Measurements from ENCODE around the gene MISP.

MISP gene

GRCh38 chr19:729965-730668 lies 20.8 kb upstream of the MISP start:
- CTCF ChIA-PET, result no interaction called here
- POLR2A ChIA-PET, result no interaction called here
- no peak for TF ChIP-seq SP1 (IDR thresholded peaks at IDR 0.05)
- no peak for TF ChIP-seq L3MBTL2 (conservative IDR thresholded peaks at IDR 0.05)
- no peak for TF ChIP-seq ELF4 (IDR thresholded peaks at IDR 0.05)
- no peak for TF ChIP-seq FOXA1 (IDR thresholded peaks at IDR 0.05)
- no peak for TF ChIP-seq ARNT (IDR thresholded peaks at IDR 0.05)
- TF ChIP-seq LEF1 (IDR thresholded peaks at IDR 0.05; ENCODE audit: borderline replicate concordance), result no peak
- no peak for TF ChIP-seq BHLHE40 (IDR thresholded peaks at IDR 0.05; ENCODE audit: borderline replicate concordance)
- TF ChIP-seq CTBP1 (IDR thresholded peaks at IDR 0.05; ENCODE audit: borderline replicate concordance), result no peak
- TF ChIP-seq FOXK2 (IDR thresholded peaks at IDR 0.05), result no peak
- TF ChIP-seq PKNOX1 (IDR thresholded peaks at IDR 0.05), result no peak
- no peak for TF ChIP-seq NFRKB (IDR thresholded peaks at IDR 0.05)
- no peak for TF ChIP-seq HDGF (IDR thresholded peaks at IDR 0.05; ENCODE audit: borderline replicate concordance)
- TF ChIP-seq FOXM1 (IDR thresholded peaks at IDR 0.05; ENCODE audit: borderline replicate concordance), result no peak
- no peak for TF ChIP-seq TARDBP (IDR thresholded peaks at IDR 0.05)
- no peak for TF ChIP-seq SUZ12 (IDR thresholded peaks at IDR 0.05)
- no peak for TF ChIP-seq ZNF384 (IDR thresholded peaks at IDR 0.05)
- DNase-seq (ENCODE audit: extremely low spot score), result no peak

- TF ChIP-seq ARNT (IDR thresholded peaks at IDR 0.05), result no peak
- no peak for TF ChIP-seq PKNOX1 (IDR thresholded peaks at IDR 0.05)
- TF ChIP-seq SP1 (IDR thresholded peaks at IDR 0.05), result no peak
- no peak for TF ChIP-seq CTBP1 (IDR thresholded peaks at IDR 0.05; ENCODE audit: borderline replicate concordance)
- no peak for TF ChIP-seq FOXK2 (IDR thresholded peaks at IDR 0.05)
- TF ChIP-seq FOXA1 (IDR thresholded peaks at IDR 0.05), result no peak
- TF ChIP-seq ZNF384 (IDR thresholded peaks at IDR 0.05), result no peak
- TF ChIP-seq L3MBTL2 (conservative IDR thresholded peaks at IDR 0.05), result no peak
- TF ChIP-seq HDGF (IDR thresholded peaks at IDR 0.05; ENCODE audit: borderline replicate concordance), result no peak
- TF ChIP-seq LEF1 (IDR thresholded peaks at IDR 0.05; ENCODE audit: borderline replicate concordance), result no peak
- TF ChIP-seq ELF4 (IDR thresholded peaks at IDR 0.05), result no peak
- TF ChIP-seq FOXM1 (IDR thresholded peaks at IDR 0.05; ENCODE audit: borderline replicate concordance), result no peak
- no peak for TF ChIP-seq BHLHE40 (IDR thresholded peaks at IDR 0.05; ENCODE audit: borderline replicate concordance)
- ChIA-PET CTCF (no interaction called here), POLR2A (no interaction called here)
- no peak for DNase-seq (ENCODE audit: extremely low spot score)
Measured at GRCh38 chr19:731000-731399, 19.9 kb upstream of the MISP start.

- no peak for DNase-seq (ENCODE audit: extremely low spot score)
- TF ChIP-seq FOXA1 (IDR thresholded peaks at IDR 0.05) (no peak), SP1 (IDR thresholded peaks at IDR 0.05) (no peak), ELF4 (IDR thresholded peaks at IDR 0.05) (no peak), ZNF384 (IDR thresholded peaks at IDR 0.05) (no peak), HDGF (IDR thresholded peaks at IDR 0.05; ENCODE audit: borderline replicate concordance) (no peak), SUZ12 (IDR thresholded peaks at IDR 0.05) (no peak), TARDBP (IDR thresholded peaks at IDR 0.05) (no peak), CTBP1 (IDR thresholded peaks at IDR 0.05; ENCODE audit: borderline replicate concordance) (no peak), FOXM1 (IDR thresholded peaks at IDR 0.05; ENCODE audit: borderline replicate concordance) (no peak), NFRKB (IDR thresholded peaks at IDR 0.05) (no peak), PKNOX1 (IDR thresholded peaks at IDR 0.05) (no peak), BHLHE40 (IDR thresholded peaks at IDR 0.05; ENCODE audit: borderline replicate concordance) (no peak)
- ChIA-PET CTCF (no interaction called here), POLR2A (no interaction called here)
Measured at GRCh38 chr19:732148-733069, 18.5 kb upstream of the MISP start.

- TF ChIP-seq BHLHE40 (IDR thresholded peaks at IDR 0.05; ENCODE audit: borderline replicate concordance), result no peak
- TF ChIP-seq PKNOX1 (IDR thresholded peaks at IDR 0.05), result no peak
- TF ChIP-seq HDGF (IDR thresholded peaks at IDR 0.05; ENCODE audit: borderline replicate concordance), result no peak
- no peak for TF ChIP-seq ARNT (IDR thresholded peaks at IDR 0.05)
- TF ChIP-seq TARDBP (IDR thresholded peaks at IDR 0.05), result no peak
- ChIA-PET POLR2A (interaction anchor here (1.0 kb wide), 1 partner anchor 72 kb away, joined by 7 read pairs; the partner anchor contains the start of gene RNF126), CTCF (interaction anchor here (1.0 kb wide), 3 partner anchors 68 to 229 kb away, joined by 4 to 6 read pairs (median 4); partner anchors contain the start of gene RNF126)
- no peak for DNase-seq (ENCODE audit: extremely low spot score)
Measured at GRCh38 chr19:734716-735115, 16.2 kb upstream of the MISP start.

GRCh38 chr19:736125-736524 lies 14.8 kb upstream of the MISP start:
- no peak for DNase-seq (ENCODE audit: extremely low spot score)
- no peak for TF ChIP-seq BHLHE40 (IDR thresholded peaks at IDR 0.05; ENCODE audit: borderline replicate concordance)
- TF ChIP-seq FOXA1 (IDR thresholded peaks at IDR 0.05), result no peak
- no peak for TF ChIP-seq L3MBTL2 (conservative IDR thresholded peaks at IDR 0.05)
- CTCF ChIA-PET, result no interaction called here
- POLR2A ChIA-PET, result no interaction called here

Measured in HEK293T (cell line).